ENCODE measurements around the gene ITIH2.

DNA sequence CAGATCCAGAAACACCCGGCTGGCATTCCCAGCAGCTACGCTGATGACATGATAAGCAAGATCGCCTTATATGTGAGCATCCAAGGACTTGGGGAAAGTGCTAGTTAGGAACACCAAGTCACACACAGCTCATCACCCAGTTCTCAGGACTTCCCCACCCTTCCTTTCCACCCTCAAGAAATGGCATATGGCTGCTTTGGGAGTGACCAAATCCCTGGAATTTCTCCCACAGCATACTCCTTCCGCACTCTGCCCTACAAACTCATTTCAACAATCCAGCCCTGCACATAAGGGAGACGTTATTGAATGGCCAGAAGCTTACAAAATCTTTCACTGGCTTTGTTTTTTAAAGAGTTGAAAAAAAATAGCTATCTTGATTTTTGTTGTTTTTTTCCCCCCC is 40.6 kb upstream of the ITIH2 start:
- TF ChIP-seq XRCC3 (IDR thresholded peaks at IDR 0.05) (no peak), FOS (IDR thresholded peaks at IDR 0.05; ENCODE audit: extremely low read depth, insufficient read length) (no peak), POLR2A (conservative IDR thresholded peaks at IDR 0.05) (no peak), SIRT6 (IDR thresholded peaks at IDR 0.05; ENCODE audit: low read depth, low read length) (no peak), ZFPM2 (CRISPR knock-in tag; IDR thresholded peaks at IDR 0.05) (no peak)
- TF ChIP-seq, protein P1, sequence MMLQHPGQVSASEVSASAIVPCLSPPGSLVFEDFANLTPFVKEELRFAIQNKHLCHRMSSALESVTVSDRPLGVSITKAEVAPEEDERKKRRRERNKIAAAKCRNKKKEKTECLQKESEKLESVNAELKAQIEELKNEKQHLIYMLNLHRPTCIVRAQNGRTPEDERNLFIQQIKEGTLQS (IDR thresholded peaks at IDR 0.05) = no peak
- TF ChIP-seq, protein P1 (CRISPR knock-in tag; conservative IDR thresholded peaks at IDR 0.05) = no peak
- TF ChIP-seq, protein P2, sequence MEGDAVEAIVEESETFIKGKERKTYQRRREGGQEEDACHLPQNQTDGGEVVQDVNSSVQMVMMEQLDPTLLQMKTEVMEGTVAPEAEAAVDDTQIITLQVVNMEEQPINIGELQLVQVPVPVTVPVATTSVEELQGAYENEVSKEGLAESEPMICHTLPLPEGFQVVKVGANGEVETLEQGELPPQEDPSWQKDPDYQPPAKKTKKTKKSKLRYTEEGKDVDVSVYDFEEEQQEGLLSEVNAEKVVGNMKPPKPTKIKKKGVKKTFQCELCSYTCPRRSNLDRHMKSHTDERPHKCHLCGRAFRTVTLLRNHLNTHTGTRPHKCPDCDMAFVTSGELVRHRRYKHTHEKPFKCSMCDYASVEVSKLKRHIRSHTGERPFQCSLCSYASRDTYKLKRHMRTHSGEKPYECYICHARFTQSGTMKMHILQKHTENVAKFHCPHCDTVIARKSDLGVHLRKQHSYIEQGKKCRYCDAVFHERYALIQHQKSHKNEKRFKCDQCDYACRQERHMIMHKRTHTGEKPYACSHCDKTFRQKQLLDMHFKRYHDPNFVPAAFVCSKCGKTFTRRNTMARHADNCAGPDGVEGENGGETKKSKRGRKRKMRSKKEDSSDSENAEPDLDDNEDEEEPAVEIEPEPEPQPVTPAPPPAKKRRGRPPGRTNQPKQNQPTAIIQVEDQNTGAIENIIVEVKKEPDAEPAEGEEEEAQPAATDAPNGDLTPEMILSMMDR (IDR thresholded peaks at IDR 0.05 in 2 of 3, conservative IDR thresholded peaks at IDR 0.05 in 1 of 3; ENCODE audit: insufficient read depth in 2 of 3, low read depth in 1 of 3, low read length in 3 of 3) = no peak
- TF ChIP-seq, protein P3, sequence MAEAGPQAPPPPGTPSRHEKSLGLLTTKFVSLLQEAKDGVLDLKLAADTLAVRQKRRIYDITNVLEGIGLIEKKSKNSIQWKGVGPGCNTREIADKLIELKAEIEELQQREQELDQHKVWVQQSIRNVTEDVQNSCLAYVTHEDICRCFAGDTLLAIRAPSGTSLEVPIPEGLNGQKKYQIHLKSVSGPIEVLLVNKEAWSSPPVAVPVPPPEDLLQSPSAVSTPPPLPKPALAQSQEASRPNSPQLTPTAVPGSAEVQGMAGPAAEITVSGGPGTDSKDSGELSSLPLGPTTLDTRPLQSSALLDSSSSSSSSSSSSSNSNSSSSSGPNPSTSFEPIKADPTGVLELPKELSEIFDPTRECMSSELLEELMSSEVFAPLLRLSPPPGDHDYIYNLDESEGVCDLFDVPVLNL (CRISPR knock-in tag; IDR thresholded peaks at IDR 0.05; ENCODE audit: low read depth) = no peak
- TF ChIP-seq, protein P4, sequence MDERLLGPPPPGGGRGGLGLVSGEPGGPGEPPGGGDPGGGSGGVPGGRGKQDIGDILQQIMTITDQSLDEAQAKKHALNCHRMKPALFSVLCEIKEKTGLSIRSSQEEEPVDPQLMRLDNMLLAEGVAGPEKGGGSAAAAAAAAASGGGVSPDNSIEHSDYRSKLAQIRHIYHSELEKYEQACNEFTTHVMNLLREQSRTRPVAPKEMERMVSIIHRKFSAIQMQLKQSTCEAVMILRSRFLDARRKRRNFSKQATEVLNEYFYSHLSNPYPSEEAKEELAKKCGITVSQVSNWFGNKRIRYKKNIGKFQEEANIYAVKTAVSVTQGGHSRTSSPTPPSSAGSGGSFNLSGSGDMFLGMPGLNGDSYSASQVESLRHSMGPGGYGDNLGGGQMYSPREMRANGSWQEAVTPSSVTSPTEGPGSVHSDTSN (CRISPR knock-in tag; IDR thresholded peaks at IDR 0.05; ENCODE audit: low read depth) = no peak
- TF ChIP-seq, protein P4 (tag; conservative IDR thresholded peaks at IDR 0.05; ENCODE audit: low read depth) = no peak

All from K562 (cell line).